Ureter (tissue), 1 donor: ENCODE data around the gene NADK. TPM values are rescaled to one million over a fixed set of nuclear protein-coding genes. Genes with fewer than 3 reads are reported as not detected.

ENCODE experiments used
- DNase-seq: peaks from one replicate; pipeline ENCODE4 v3.0.0-alpha.2; 2020; ENCODE audit warnings: low spot score
- total RNA-seq: library from RNA; stranded (reverse); gene quantifications from one replicate; pipeline ENCODE4 v1.2.4, GENCODE V29; 2023
- donor health status: DM: yes; HTN: yes; CAD: no.

The NADK gene
- total RNA-seq, 1 donor from 2014 or later: 80.3 TPM

DNA sequence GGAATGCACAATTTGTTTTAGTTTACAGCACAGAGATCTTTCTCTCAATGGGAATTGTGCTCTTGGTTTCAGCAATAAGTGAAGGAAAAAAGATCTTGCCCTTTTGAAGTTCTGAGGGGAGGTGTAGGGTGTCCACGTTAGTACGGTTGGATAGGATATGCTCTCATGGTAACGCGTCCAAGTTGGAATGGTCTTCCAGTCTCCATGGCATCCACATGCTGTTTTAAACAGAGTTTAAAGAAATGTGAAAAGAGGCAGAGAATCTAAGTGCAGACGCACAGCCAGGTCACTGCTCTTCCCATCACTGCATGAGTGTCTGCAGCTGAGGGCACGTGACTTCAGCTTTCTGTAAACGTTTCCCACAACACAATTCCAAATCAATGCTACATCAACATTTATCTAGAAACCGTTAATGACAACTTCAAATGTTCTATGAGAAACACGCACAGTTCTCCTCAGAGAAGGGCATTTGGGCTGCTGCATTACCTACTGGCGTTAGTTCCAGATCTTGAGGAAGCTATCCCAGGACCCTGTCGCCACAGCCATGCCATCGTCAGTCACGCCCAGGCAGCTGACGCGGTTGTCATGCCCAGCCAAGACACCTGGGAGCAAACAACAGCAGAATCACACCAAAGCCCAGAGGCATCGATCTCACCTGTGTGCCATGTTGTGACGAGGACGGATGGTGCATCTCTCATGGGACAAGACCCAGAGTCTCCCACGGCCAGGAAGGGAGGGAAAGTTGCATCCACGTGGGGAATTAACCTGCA lies 8.8 kb upstream of the NADK start:
- no peak for DNase-seq

DNA sequence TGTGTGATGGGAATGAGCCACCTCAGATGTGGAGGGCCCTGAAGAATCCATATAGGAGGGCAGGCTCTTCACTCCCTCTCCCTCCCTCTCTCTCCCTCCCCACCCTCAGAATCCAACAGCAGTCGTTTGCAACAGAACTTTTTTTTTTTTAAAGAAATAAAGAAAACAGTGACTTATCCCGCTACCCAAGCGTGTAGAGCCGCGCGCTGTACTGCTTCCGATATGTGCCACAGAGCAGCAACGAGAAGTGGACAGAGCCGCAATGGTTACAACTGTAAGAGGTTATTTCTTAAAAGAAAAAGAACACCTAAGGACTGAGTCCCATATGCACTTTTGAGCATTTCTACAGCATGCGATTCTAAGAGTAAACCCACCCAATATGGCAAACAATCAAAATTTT lies 7.4 kb upstream of the NADK start:
- DNase-seq: no peak

DNA sequence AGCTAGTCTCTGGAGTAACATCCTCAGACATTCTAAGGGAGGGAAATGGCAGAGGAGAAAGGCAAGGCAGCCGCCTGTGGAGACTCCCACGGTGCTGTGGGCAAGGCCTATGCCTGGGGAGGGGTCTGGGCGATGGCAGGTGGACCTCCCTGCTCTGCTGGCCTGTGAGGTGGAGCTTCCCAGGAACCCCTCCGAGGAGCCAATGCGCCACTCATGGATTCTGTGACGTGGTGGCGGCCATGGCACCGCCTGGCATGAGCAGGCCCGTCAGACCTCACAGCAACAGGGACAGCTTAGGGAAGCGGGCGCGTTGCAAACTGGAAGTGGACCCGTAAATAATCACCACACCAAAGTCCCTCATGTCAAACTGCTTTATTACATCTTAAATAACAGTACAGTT lies 6.7 kb upstream of the NADK start:
- no peak for DNase-seq

DNA sequence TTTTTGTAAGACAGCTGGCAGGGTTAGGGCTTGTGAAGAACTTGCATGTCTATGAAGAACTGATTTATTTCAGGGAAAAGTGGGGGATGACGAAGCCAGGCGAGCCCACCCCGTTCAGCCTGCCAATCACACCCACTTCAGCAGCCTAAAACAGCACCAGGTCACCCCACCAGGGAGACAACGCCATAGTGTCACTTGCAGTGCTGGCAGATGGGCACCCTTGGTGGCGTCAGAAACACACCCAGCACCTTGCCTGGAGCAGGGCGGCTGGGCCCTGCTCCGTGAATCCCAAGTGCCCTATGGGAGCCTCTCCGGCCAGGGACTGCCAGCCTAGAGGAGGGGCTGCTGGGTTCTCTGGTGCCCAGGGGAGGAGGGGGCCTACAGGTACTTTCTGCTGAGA lies 5.0 kb upstream of the NADK start:
- no peak for DNase-seq

DNA sequence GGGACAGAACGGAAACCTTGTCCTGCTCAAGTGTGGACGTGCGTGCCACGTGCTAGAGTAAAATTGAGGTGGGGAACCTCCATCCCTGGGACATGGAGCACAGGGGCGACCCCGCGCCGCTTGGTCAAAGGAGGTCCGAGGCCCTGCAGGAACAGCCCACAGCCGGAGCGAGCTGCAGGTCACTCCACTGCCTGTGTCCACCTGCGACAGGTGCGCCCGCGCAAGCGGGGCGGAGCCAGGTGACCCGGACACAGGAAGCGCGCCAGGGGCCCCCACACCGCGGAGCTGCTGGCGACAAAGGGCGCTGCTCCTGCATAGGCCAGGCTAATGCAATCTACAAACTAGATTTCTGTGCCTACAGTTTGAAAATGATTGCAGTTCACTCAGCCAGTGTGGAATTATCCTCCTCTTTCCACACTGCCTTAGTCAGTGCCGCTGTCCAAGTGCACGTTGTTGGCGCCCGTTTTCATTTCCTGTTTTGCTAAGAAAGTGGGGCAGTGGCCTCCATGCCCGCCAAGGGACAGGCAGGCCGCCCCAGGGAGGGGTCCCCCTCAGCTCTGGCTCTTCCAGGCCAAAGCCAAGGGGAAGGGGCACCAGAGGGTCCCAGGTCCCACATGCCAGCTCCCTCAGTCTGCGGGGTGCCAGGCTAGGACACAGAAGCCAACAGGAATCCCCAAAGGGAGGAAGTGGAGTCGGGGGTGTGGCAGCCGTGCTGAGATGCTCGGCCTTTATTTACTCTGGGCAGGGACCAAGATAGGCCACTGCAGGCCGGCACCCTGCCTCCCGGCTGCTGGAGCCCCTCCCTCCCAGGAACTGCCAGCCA lies 4.3 kb upstream of the NADK start:
- peak; percentile 79 for DNase-seq

DNA sequence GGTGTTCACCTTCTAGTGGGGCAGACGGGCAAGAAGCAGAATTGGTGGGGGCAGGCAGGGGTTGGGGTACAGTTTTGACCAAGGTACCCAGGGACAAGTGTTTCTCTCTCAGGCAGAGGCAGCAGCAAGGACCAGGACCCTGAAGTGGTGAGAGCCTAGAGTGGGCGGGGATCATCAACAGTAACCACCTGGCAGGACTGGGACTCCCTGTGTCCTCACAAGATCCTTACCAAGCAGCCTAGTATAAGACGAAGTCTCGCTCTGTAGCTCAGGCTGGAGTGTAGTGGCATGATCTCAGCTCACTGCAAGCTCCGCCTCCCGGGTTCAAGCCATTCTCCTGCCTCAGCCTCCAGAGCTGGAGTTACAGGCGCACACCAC lies 3.2 kb upstream of the NADK start:
- no peak for DNase-seq

DNA sequence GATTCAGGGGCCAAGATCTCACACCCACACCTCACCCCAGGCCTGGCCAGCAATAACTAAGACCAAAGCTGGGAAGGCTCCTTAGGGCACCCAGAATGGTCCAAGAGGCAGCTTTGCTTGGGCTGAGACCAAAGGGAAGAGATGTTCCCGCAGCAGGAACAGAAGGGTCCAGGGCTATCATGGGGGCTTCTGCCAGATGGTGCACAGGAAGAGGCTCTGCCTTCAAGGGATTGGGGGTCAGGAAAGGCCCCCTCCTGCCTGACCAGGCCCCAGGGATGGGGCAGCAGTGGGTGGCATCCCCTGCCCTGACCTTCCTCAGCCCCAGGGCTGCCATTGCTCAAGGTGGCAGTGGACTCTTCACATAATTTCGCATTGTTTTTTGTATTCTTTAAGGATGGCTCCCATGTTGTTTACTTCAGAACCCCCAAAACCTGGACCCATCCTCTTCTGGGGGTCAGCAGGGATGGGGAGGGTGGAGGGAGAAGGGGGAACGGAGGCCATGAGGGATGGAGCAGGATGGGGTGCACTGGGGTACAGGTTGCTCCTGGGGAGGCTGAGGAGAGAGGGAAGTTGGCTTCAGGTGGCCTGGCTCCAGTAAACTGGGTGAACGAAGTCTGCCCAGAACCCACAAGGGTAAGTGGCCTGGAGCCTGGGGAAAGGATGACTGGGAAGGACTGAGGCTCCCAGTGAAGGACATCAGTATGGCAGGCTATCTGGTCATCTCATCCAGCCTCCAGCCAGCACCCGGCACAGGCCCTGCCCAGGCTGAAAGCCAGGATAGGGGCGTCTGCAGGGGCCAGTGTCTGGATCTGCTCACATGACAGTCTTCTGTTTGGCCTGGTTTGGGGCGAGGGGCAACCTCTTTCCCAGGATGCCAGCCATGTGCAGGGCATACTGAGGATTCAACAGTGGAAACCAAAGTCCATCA lies 2.6 kb upstream of the NADK start:
- DNase-seq: no peak

DNA sequence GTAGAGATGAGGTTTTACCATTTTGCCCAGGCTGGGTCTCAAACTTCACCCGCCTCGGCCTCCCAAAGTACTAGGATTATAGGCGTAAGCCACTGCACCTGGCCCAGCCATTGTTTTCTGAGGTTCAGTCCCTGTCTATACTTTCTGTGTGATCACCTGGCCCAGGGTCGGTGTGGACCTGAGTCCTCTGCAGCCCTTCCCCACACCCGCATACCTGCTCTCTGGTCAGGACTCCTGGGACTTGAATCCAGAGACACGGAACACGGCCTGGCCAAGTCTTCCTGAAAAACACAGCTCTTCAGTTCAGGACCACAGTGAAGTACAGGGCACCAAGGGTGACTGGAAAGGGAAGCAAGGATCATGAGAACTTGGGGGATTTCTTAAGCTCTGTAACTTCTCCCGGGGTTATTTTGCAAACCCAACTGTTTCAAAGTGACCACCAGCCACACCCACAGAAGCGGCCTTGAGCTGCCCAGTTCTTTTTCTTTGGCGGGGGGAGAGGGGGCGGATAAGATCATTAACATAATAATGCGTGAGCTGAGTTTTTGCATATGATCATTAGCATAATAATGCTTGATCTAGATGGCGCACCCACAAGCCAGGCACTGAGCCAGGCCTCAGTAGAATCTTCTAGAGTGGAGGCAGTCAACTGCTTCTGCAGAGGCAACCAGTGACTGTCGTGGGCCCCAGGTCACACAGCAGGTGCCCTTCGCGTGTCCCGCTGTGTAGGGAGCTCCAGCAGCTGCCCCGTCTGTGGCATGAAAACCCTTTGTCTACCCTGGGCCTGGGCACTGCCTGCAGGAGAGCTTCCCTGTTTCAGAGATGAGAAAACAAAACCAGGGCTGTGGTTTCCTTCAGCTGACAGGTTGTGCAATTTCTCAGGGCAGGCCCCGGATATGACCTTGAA lies 1.7 kb upstream of the NADK start:
- DNase-seq: peak; percentile 79

DNA sequence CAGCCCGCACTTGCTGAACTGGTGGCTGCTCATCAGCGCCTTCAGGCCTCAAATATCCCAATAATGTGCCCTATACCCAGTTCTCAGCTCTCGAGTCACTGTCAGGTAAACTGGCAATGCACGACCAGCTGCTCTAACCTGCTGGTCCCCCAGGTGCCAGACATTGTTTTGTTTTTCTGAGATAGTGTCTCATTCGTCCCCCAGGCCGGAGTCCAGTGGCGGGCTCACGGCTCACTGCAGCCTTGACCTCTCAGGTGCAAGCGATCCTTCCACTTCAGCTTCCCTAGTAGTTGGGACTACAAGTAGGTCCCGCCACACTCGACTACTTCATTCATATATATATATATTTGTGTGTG lies 1.0 kb upstream of the NADK start:
- no peak for DNase-seq

DNA sequence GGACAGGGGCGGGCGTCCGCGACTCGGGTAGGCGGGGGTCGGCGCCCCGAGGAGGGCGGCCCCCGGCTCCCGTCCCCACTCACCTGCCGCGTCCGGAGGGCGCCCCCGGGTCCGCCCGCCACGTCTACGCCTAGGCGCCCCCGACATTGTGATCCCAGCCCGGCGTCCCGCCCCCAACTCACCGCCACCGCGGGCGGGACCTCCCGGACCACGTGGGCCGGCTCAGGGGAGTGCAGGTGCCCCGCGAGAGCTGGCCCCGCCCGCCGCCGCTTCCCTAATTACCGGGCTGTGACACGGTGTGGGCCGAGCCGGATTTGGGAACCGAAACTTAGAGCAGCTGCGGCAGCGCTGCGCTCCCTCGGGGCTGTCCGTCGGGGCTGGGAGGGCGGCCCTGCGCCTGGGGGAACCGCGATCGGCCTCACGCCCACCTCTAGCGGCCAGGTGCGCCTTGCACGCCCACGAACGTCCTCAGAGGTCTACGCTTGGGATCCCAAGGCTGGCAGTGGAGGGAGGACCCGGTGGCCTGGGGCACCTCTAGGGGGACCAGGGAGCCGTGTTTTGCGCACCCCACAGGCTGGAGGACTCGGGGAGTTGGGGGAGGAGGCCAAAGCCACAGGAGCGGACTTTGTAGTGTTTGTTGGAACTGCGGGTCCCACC lies 521 bp upstream of the NADK start:
- DNase-seq: peak; percentile 86

DNA sequence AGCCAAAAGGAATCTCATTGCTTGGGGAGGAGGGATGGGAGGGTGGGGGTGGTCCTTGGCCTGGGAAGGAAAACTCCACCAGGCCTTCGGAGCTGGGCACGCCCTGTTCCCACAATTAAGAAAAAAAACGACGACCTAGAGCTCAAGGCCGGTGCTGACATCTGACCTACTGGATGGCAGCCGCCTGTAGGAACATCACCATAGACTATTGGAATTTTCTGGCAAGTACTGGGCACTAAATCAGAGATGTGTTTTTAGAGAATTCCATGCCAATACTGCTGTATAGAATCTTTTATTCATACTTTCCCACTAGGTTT lies 729 bp downstream of the NADK start:
- no peak for DNase-seq

DNA sequence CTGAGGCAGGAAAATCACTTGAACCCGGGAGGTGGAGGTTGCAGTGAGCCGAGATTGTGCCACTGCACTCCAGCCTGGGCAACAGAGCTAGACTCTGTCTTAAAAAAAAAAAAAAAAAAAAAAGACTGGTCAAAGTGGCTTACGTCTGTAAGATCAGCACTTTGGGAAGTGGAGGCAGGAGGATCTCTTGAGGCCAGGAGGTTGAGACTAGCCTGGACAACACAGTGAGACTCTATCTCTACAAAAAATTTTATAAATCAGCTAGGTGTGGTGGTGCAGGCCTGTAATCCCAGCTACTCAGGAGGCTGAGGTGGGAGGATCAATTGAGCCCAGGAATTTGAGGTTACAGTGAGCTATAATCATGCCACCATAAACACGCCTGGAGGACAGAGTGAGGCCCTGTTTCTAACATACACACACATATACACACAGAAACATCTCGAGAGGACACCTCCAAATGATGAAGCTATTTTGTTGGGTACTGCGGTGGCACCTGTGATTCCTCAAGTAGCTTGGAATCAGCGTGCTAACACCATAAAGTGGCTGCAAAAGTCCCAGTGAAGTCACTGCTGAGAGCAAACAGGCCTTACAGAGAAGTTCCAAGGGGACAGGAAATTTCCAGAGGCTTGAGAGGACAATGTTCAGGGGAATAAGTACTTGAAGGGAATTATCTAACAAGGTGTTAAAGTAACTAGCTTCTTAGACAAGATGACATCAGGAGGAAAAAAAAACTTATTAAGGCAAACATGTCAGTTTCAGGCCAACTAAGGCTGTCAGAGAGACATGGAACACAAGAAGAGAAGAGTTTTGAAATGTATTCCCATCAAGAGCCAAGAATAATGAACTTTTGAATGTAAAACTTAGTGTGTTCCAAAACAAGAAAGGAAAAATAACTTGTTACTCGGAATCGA lies 1.3 kb downstream of the NADK start:
- no peak for DNase-seq

DNA sequence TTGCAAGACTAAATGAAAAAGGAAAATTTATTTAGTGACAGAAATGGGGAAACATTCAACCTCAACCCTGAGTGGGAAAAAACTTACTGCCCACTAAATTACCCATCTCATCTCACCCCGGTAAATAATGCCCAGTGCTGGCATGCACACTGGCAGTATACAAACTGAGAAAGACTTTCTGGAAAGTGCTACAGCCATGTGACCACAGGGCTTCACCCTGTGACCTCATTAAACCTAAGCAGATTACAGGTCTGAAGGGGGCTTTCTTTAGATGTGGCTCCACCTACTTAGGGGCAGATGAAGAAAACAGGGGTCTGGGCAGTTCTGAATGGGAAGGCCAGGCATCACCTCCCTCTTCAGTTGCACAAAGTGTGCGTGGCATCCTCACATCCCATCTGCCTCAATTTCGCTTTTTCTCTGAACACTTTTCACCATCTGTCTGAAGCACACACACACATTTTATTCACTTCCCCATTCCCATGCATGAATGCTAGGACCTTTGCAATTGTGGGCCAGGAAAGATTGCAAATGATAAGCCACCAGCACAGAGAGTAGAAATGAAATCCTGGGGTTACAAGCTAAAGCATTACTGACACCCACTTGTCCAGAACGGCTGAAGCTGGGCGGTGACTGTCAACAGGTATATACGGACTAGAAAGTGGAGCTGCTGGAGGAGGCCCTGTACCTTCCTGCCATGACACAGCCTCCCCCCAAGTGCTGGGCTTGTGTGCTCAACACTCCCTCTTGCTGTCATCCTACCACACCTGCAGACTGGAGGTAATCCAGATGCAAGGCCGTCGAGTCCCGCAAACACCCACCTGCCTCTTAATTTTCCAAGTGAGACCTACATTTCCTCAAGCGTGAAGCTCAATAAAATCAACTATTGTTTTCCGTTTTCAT lies 2.7 kb downstream of the NADK start:
- DNase-seq: no peak

DNA sequence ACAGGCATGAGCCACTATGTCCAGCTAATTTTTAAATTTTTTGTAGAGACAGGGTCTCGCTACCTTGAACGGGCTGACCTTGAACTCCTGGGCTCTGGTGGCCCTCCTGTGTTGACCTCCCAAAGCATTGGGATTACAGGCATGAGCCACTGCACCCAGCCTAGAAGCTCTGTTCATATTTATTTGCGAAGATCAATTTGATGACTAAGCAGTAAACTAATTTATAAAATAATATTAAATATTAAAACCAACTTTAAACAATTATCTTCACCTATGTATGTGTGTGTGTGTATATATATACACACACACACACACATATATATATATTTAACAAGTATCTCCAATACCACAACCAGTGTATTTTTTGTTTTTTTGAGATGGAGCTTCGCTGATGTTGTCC lies 4.4 kb downstream of the NADK start:
- DNase-seq: no peak

DNA sequence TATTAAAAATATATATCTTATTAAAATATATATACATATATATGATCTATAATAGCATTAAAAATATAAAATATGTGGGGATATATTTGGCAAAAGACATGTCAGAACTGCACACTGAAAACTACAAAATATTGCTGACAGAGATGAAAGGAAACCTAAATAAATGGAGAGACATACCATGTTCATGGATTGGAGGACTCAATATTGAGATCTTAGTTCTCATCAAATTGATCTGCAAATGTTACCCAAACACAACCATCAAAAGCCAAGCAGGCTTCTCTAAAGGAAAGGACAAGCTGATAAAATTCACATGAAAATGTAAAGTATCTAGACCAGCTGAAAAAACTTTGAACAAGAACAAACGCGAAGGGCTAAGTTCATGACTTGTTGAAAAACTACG lies 7.2 kb downstream of the NADK start:
- no peak for DNase-seq

DNA sequence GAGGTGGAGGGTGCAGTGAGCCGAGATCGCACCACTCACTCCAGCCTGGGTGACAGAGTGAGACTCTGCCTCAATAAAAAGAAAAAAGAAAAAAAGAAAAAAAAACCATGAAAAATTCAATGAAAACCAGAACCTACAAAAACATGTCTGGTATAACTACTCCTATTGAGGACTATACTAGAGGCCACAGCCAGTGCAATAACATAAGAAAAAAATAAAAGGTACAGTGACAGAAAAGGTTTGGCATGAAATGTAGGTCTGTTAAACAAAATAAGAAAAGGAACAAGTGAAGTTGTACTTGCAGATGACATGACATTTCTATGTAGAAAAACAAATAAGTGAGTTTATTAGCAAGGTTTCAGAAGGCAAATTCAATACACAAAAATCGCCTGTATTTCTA lies 8.2 kb downstream of the NADK start:
- no peak for DNase-seq

DNA sequence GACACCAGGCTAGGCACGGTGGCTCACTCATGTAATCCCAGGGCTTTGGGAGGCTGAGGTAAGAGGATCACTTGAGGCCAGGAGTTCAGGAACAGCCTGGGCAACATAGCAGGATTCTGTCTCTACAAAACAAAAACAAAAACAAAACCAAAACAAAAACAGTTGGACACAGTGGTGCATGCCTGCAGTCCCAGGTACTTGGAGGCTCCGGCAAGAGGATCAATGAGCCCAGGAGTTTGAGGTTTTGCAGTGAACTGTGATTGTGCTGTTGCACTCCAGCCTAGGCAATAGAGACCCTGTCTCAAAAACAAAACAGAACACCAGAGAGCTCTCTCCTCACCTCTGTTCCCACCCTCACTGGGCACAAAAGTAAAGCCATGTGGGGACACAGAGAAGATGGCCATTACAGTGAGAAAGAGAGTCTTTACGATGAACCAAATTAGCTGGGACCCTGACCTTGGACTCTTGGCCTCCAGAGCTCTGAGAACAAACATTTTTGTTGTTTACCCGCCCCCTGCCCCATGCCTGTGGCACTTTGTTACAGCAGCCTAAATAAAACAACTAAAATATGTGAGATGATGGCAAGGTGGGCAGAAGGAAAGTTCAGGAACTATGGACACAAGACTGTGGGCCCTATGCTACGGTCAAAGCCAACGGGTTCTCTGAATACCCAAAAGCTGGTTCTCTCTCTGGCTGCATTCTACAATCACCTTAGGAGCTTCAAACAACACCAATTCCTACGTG lies 9.8 kb downstream of the NADK start:
- no peak for DNase-seq

DNA sequence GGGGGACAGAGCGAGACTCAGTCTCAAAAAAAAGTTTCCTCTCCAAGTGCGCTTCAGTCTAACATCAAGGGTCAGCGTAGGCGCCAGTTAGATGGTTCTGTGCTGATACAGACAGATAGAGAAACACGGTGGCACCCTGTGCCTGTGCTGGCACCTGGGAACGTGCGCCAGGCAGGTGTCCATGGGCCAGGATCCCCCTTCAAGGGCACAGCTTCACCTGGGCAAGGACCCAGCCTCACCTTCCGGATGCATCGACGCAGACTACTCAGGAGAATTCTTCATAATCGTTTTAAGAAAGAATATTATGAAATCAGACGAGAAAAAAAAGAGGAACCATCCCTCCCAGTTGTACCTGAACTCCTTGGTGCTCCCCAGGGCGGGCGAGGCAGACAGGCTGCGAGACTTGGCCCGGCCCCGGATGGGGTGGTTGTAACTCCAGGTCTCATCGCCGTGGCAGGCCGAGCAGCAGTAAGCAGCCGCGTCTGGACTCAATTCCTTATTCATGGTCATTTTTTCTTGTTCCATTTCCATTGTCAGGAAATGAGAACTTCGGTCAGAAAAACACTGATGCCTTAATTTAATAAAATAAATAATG lies 13.3 kb downstream of the NADK start:
- DNase-seq: no peak
